ENCODE data around the gene BDNF. TPM values are rescaled to one million over a fixed set of nuclear protein-coding genes. Genes with fewer than 3 reads are reported as not detected.

BDNF gene
- total RNA-seq, 2 experiments from 2014 or later: not detected

GRCh38 chr11:27621405-27622161, 78.7 kb downstream of the BDNF start:
- Mint-ChIP-seq H3K27me3 (peaks cover 2% of the 10 kb centered on the region), H3K36me3 (no peaks in the 10 kb centered on the region), H3K27ac (no peak overlapping the region), H3K4me1 (no peaks in the 10 kb centered on the region), H3K9me3 (no peaks in the 10 kb centered on the region), H3K4me3 (no peak overlapping the region)
- POLR2A ChIA-PET: no interaction called here
- ATAC-seq (ENCODE audit: low read depth): no peak
- no peak for DNase-seq

GRCh38 chr11:27619763-27620335, 80.4 kb downstream of the BDNF start:
- DNase-seq (no peak), ATAC-seq (ENCODE audit: low read depth) (no peak)
- no peaks in the 10 kb centered on the region for H3K36me3 Mint-ChIP-seq
- H3K9me3 Mint-ChIP-seq: no peaks in the 10 kb centered on the region
- no peak overlapping the region for H3K4me3 Mint-ChIP-seq
- H3K4me1 Mint-ChIP-seq: no peaks in the 10 kb centered on the region
- POLR2A ChIA-PET: no interaction called here
- no peak overlapping the region for H3K27ac Mint-ChIP-seq
- peaks cover 2% of the 10 kb centered on the region for H3K27me3 Mint-ChIP-seq

GRCh38 chr11:27619039-27619574, 81.1 kb downstream of the BDNF start:
- POLR2A ChIA-PET: no interaction called here
- Mint-ChIP-seq H3K27me3 (peaks cover under 1% of the 10 kb centered on the region), H3K9me3 (no peaks in the 10 kb centered on the region), H3K36me3 (no peaks in the 10 kb centered on the region), H3K27ac (no peak overlapping the region), H3K4me3 (no peak overlapping the region), H3K4me1 (no peaks in the 10 kb centered on the region)
- DNase-seq: no peak
- no peak for ATAC-seq (ENCODE audit: low read depth)

GRCh38 chr11:27618281-27618915, 81.9 kb downstream of the BDNF start:
- Mint-ChIP-seq H3K4me1 (no peaks in the 10 kb centered on the region), H3K27me3 (no peaks in the 10 kb centered on the region), H3K27ac (no peak overlapping the region), H3K36me3 (no peaks in the 10 kb centered on the region), H3K9me3 (no peaks in the 10 kb centered on the region), H3K4me3 (no peak overlapping the region)
- POLR2A ChIA-PET: no interaction called here
- no peak for ATAC-seq (ENCODE audit: low read depth)
- DNase-seq: no peak

- ATAC-seq (ENCODE audit: low read depth) (no peak), DNase-seq (no peak)
- no peaks in the 10 kb centered on the region for H3K9me3 Mint-ChIP-seq
- H3K4me3 Mint-ChIP-seq: no peak overlapping the region
- H3K27ac Mint-ChIP-seq: no peak overlapping the region
- POLR2A ChIA-PET: no interaction called here
- H3K4me1 Mint-ChIP-seq: no peaks in the 10 kb centered on the region
- no peaks in the 10 kb centered on the region for H3K27me3 Mint-ChIP-seq
- H3K36me3 Mint-ChIP-seq: no peaks in the 10 kb centered on the region
Measured at GRCh38 chr11:27616711-27617110, 83.5 kb downstream of the BDNF start.

- Mint-ChIP-seq H3K4me3 (no peak overlapping the region), H3K27ac (no peak overlapping the region), H3K36me3 (no peaks in the 10 kb centered on the region), H3K9me3 (no peaks in the 10 kb centered on the region), H3K4me1 (no peaks in the 10 kb centered on the region), H3K27me3 (no peaks in the 10 kb centered on the region)
- no peak for ATAC-seq (ENCODE audit: low read depth)
- no peak for DNase-seq
- POLR2A ChIA-PET: no interaction called here
Measured at GRCh38 chr11:27615833-27616232, 84.4 kb downstream of the BDNF start.

GRCh38 chr11:27614092-27614491, 86.2 kb downstream of the BDNF start:
- Mint-ChIP-seq H3K27ac (no peak overlapping the region), H3K4me3 (no peak overlapping the region), H3K27me3 (no peaks in the 10 kb centered on the region), H3K9me3 (no peaks in the 10 kb centered on the region), H3K4me1 (no peaks in the 10 kb centered on the region), H3K36me3 (no peaks in the 10 kb centered on the region)
- POLR2A ChIA-PET: no interaction called here
- no peak for ATAC-seq (ENCODE audit: low read depth)
- DNase-seq: no peak

GRCh38 chr11:27612932-27613880, 87.0 kb downstream of the BDNF start:
- no peaks in the 10 kb centered on the region for H3K9me3 Mint-ChIP-seq
- H3K27me3 Mint-ChIP-seq: peaks cover under 1% of the 10 kb centered on the region
- POLR2A ChIA-PET: no interaction called here
- H3K4me3 Mint-ChIP-seq: no peak overlapping the region
- no peak for DNase-seq
- H3K27ac Mint-ChIP-seq: no peak overlapping the region
- no peaks in the 10 kb centered on the region for H3K36me3 Mint-ChIP-seq
- H3K4me1 Mint-ChIP-seq: no peaks in the 10 kb centered on the region
- no peak for ATAC-seq (ENCODE audit: low read depth)

- Mint-ChIP-seq H3K27ac (no peak overlapping the region), H3K4me3 (no peak overlapping the region), H3K4me1 (no peaks in the 10 kb centered on the region), H3K9me3 (no peaks in the 10 kb centered on the region), H3K36me3 (no peaks in the 10 kb centered on the region), H3K27me3 (peaks cover 1% of the 10 kb centered on the region)
- DNase-seq: no peak
- POLR2A ChIA-PET: no interaction called here
- no peak for ATAC-seq (ENCODE audit: low read depth)
Measured at GRCh38 chr11:27611947-27612455, 88.3 kb downstream of the BDNF start.

GRCh38 chr11:27611390-27611789, 88.9 kb downstream of the BDNF start:
- no peak overlapping the region for H3K27ac Mint-ChIP-seq
- DNase-seq (no peak), ATAC-seq (ENCODE audit: low read depth) (no peak)
- no peaks in the 10 kb centered on the region for H3K36me3 Mint-ChIP-seq
- no peaks in the 10 kb centered on the region for H3K9me3 Mint-ChIP-seq
- POLR2A ChIA-PET: no interaction called here
- no peaks in the 10 kb centered on the region for H3K4me1 Mint-ChIP-seq
- H3K27me3 Mint-ChIP-seq: peaks cover 1% of the 10 kb centered on the region
- H3K4me3 Mint-ChIP-seq: no peak overlapping the region

GRCh38 chr11:27610946-27611345, 89.3 kb downstream of the BDNF start:
- no peaks in the 10 kb centered on the region for H3K4me1 Mint-ChIP-seq
- no peak for DNase-seq
- H3K27ac Mint-ChIP-seq: no peak overlapping the region
- H3K27me3 Mint-ChIP-seq: peaks cover 1% of the 10 kb centered on the region
- POLR2A ChIA-PET: no interaction called here
- ATAC-seq (ENCODE audit: low read depth): no peak
- H3K4me3 Mint-ChIP-seq: no peak overlapping the region
- no peaks in the 10 kb centered on the region for H3K9me3 Mint-ChIP-seq
- H3K36me3 Mint-ChIP-seq: no peaks in the 10 kb centered on the region

- H3K36me3 Mint-ChIP-seq: no peaks in the 10 kb centered on the region
- no peak overlapping the region for H3K27ac Mint-ChIP-seq
- no peaks in the 10 kb centered on the region for H3K9me3 Mint-ChIP-seq
- H3K4me1 Mint-ChIP-seq: no peaks in the 10 kb centered on the region
- H3K4me3 Mint-ChIP-seq: no peak overlapping the region
- peaks cover 1% of the 10 kb centered on the region for H3K27me3 Mint-ChIP-seq
- POLR2A ChIA-PET: no interaction called here
- ATAC-seq (ENCODE audit: low read depth) (no peak), DNase-seq (no peak)
Measured at GRCh38 chr11:27610280-27610679, 90.0 kb downstream of the BDNF start.

GRCh38 chr11:27608951-27609350, 91.3 kb downstream of the BDNF start:
- Mint-ChIP-seq H3K4me1 (no peaks in the 10 kb centered on the region), H3K36me3 (no peaks in the 10 kb centered on the region), H3K4me3 (no peak overlapping the region), H3K9me3 (no peaks in the 10 kb centered on the region), H3K27ac (no peak overlapping the region), H3K27me3 (peaks cover 1% of the 10 kb centered on the region)
- ATAC-seq (ENCODE audit: low read depth) (no peak), DNase-seq (no peak)
- POLR2A ChIA-PET: no interaction called here
